ENCODE results near the gene PLXNA4.

- TF ChIP-seq POLR2AphosphoS5 (IDR thresholded peaks at IDR 0.05; ENCODE audit: low read depth, low read length) (no peak), POLR2A (IDR thresholded peaks at IDR 0.05; ENCODE audit: low read depth, low read length) (no peak), TAF1 (IDR thresholded peaks at IDR 0.05; ENCODE audit: borderline replicate concordance, low read depth, low read length) (no peak)
These were observed 122.4 kb downstream of the PLXNA4 start for GRCh38 chr7:132453826-132454225.

Measured in GM12892 (cell line).